ENCODE data around the gene ZMIZ2.
A peak's percentile ranks its signal among the peaks of the same experiment; 100 is the strongest.
"Not testable (repeated sequence)": the region's sequence is repeated elsewhere in the genome, so short reads cannot be mapped to it uniquely, and the experiment has no call there.

The ZMIZ2 gene

GRCh38 chr7:44769776-44770294, 21.2 kb downstream of the ZMIZ2 start:
- DNase-seq (ENCODE audit: low read depth in 3 of 3), result no peak

GRCh38 chr7:44771358-44771757, 22.7 kb downstream of the ZMIZ2 start:
- DNase-seq (ENCODE audit: low read depth in 3 of 3), result no peak

- no peak for DNase-seq (ENCODE audit: low read depth in 3 of 3)
These were observed 23.8 kb downstream of the ZMIZ2 start for GRCh38 chr7:44772440-44772839.

DNA sequence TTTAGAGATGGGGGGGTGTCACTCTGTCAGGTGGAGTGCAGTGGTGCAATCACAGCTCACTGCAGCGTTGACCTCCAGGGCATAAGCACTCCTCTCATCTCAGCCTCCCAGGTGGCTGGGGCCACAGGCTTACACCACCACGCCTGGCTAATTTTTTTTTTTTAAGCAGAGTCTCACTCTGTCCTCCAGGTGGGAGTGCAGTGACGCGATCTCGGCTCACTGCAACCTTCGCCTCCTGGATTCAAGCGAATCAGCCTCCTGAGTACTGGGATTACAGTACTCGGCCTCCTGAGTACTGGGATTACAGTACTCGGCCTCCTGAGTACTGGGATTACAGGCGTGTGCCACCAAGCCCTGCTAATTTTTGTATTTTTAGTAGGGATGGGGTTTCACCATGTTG, 24.2 kb downstream of the ZMIZ2 start:
- no peak for DNase-seq (ENCODE audit: low read depth in 3 of 3)

GRCh38 chr7:44774486-44774885, 25.8 kb downstream of the ZMIZ2 start:
- not testable (repeated sequence) for DNase-seq (ENCODE audit: low read depth in 3 of 3)

- DNase-seq (ENCODE audit: low read depth in 3 of 3), result no peak
These were observed 26.9 kb downstream of the ZMIZ2 start for GRCh38 chr7:44775383-44776107.

DNA sequence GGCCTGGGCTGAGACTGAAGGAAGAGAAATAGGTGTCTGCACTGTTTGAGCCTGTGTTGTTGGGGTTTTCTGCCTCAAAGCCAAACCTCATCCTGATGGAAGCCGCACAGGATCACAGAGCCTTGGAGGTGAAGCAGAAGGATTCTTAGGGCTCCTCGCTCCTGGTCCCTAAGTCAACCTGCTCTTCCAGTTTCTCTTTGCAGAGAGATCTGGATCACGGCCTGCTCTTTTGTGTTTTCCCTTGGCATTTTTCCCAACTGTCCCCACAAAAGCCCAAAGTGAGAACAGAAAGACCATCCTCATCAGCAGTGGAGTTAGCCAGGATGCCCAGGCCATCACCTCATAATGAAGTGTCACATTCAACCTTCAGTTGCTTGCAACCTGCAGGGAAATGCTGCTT, 27.6 kb downstream of the ZMIZ2 start:
- no peak for DNase-seq (ENCODE audit: low read depth in 3 of 3)

DNA sequence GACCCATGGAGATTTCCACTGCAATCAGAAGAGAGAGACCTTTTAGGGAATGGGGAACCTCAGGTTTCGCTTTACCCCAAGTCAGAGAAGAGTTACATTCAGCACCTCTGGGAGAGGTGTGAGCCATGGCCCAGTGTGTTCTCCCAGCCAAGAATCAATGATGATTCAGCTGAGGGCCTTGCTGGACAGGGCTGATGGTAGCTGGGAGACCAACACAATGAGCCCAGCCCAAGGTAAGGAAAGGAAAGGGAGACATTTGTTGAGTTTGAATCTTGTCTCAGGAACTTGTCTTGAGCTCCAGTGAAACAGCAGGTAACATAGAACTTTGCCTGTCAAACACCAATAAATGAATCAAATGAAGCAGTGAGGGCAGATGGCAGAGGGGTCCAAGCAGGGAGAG, 33.8 kb downstream of the ZMIZ2 start:
- DNase-seq (ENCODE audit: low read depth in 3 of 3), result no peak

- DNase-seq (ENCODE audit: low read depth in 3 of 3), result no peak
These were observed 34.8 kb downstream of the ZMIZ2 start for GRCh38 chr7:44783407-44783806.

DNA sequence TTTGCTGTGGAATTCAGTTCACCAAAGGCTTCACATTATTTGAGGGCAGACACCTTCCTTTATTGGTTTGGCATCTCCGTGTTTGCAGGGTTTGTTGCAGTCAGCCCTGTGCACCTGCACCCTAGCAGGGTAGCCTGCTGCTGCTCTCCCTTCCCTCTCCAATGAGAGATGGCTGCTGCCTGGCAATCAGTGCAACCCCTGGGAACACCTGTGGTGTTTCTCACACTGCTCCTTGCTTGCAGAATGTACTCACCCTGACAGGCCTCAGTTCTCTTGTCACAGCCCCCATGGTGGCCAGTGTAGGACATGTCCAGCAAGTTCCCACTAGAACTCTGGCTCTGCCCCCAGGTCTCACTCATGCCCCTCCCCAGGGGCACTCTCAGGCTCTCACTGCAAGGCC, 35.7 kb downstream of the ZMIZ2 start:
- no peak for DNase-seq (ENCODE audit: low read depth in 3 of 3)

DNA sequence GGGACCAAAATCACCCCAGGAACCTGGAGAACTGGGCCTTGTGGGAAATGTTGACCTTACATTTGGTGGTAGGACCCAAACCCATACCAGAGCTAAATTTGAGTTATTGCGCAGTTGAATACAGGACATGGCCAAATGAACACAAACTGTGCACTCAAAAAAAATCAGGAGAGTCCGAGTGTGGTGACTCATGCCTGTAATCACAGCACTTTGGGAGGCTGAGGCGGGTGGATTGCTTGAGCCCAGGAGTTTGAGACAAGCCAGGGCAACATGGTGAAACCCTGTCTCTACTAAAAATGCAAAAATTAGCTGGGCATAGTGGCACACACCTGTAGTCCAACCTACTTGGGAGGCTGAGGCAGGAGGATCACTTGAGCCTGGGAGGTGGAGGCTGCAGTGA, 36.6 kb downstream of the ZMIZ2 start:
- not testable (repeated sequence) for DNase-seq (ENCODE audit: low read depth in 3 of 3)

- DNase-seq (ENCODE audit: low read depth in 3 of 3), result no peak
These were observed 38.4 kb downstream of the ZMIZ2 start for GRCh38 chr7:44787041-44787440.

DNA sequence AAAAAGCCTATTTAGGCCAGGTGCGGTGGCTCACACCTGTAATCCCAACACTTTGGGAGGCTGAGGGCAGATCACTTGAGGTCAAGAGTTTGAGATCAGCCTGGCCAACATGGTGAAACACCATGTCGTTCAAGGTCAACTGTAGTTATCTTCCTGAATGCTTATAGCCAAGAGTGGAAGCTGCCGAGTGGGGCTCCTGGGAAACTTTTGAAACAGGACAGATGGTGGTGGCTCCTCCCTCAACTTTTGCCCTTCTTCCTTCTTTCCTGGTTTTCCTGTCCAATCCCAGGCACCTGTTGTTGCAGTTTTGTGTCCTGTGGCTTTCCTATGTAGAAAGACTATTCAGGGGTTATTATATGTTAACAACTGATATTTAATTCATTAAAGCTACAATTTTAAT, 39.1 kb downstream of the ZMIZ2 start:
- DNase-seq (ENCODE audit: low read depth in 3 of 3), result no peak

GRCh38 chr7:44789990-44790389, 41.3 kb downstream of the ZMIZ2 start:
- no peak for DNase-seq (ENCODE audit: low read depth in 3 of 3)

DNA sequence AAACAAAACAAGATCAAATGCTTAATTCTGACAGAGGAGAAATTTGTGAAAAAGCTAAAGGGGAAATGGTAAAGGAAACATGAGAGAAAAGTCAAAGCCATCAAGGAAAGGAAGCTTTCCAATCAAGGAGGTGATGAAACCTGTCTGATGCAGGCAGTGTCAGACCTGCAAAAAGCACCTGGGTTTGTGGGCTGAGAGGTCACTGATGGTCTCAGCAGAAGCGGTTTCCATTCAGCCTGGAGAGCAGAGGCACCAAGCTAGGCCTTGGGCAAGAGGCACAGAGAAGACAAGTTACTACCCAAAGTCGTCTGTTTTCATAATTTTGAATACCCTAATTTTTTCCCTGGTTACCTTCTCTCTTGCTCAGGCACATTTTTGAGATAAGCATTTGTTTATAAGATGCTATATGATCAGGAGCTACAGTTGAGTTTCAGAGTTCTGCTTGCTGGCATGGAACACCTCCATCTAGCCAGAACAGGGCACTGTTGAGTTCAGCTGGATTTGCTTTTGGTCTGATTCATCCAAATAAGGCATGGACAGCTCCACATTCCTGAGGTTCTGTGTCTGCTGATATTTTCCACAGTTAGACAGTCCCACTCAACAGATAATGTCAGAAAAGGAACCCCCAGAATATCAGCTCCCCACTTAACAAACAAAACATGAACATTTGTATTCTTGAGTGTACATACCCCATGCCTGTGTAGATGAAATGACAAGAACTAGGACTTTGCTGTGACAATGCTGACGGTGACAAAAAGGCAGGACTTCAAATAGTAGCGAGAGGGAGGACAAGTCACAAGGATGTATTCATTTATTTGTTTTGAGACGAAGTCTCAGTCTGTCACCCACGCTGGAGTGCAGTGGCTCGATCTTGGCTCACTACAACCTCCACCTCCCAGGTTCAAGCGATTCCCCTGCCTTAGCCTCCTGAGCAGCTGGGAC, 42.9 kb downstream of the ZMIZ2 start:
- no peak for DNase-seq (ENCODE audit: low read depth in 3 of 3)

- no peak for DNase-seq (ENCODE audit: low read depth in 3 of 3)
These were observed 45.3 kb downstream of the ZMIZ2 start for GRCh38 chr7:44793919-44794318.

DNA sequence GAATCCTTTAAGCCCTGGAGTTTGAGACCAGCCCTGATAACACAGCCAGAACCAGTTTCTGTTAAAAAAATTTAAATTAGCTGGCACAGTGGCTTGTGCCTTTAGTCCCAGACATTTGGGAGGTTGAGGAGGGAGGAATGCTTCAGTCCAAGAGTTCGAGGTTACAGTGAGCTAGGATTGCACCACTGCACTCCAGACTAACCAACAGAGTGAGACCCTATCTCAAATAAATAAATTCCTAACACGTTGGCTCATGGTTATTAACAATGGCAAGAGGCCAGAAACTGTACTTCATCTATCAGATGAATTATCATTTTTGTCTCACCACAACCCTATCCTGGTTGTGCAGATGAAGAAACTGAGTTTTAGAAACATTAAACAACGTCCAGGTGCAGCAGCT, 45.7 kb downstream of the ZMIZ2 start:
- DNase-seq (ENCODE audit: low read depth in 3 of 3), result no peak

- DNase-seq (ENCODE audit: low read depth in 3 of 3), result no peak
These were observed 47.4 kb downstream of the ZMIZ2 start for GRCh38 chr7:44796034-44796503.

DNA sequence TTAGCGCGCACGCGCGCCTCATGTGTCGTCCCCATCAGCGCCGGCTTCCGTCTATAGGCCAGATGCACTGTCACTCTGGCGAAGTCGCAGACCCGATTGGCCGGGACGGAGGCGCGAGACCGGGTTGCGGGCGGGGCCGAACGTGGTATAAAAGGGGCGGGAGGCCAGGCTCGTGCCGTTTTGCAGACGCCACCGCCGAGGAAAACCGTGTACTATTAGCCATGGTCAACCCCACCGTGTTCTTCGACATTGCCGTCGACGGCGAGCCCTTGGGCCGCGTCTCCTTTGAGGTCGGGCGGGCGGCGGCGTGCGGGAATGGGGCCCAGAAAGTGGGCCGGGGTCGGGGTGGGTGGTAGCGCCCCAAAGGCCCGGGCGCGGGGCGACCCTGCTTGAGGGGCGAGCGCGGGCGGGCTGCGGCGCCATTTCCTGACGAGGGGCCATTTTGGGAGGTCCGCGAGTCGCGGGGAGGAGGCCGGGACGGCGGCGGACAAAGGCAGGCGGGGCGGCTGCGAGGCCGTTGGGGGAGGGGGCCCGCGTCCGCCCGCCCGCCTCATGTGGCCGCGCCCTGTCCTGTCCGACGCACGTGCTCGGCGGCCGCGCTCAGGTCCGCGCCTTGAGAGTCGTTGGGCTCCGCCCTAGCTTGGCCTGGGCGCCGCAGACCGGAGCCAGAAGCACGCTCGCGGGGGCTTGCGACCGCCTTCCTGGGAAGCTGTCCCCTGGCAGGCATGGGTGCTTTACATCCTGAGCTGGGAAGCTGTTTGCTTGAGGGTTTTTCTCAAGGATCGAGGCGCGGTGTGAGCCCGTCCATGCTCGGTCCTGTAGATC, 48.1 kb downstream of the ZMIZ2 start, which contains the start of gene PPIA:
Gene PPIA, plus strand, starts transcription at position 178 of the 825 bp plus-strand sequence. Its CDS starts 44 bp downstream, at position 222.
- peak; percentile 97 to 98 (median 98) for DNase-seq (ENCODE audit: low read depth in 3 of 3)

GRCh38 chr7:44797329-44798258, 48.9 kb downstream of the ZMIZ2 start:
- peak; percentile 67 to 82 (median 73) for DNase-seq (ENCODE audit: low read depth in 3 of 3)
